Measurements from ENCODE around the gene DTNB. TPM values are rescaled to one million over a fixed set of nuclear protein-coding genes. Genes with fewer than 3 reads are reported as not detected.
A peak's percentile ranks its signal among the peaks of the same experiment; 100 is the strongest.
"Not testable (repeated sequence)": the region's sequence is repeated elsewhere in the genome, so short reads cannot be mapped to it uniquely, and the experiment has no call there.

The DTNB gene
- 25.8 and 30.5 TPM in 2 replicates for total RNA-seq

DNA sequence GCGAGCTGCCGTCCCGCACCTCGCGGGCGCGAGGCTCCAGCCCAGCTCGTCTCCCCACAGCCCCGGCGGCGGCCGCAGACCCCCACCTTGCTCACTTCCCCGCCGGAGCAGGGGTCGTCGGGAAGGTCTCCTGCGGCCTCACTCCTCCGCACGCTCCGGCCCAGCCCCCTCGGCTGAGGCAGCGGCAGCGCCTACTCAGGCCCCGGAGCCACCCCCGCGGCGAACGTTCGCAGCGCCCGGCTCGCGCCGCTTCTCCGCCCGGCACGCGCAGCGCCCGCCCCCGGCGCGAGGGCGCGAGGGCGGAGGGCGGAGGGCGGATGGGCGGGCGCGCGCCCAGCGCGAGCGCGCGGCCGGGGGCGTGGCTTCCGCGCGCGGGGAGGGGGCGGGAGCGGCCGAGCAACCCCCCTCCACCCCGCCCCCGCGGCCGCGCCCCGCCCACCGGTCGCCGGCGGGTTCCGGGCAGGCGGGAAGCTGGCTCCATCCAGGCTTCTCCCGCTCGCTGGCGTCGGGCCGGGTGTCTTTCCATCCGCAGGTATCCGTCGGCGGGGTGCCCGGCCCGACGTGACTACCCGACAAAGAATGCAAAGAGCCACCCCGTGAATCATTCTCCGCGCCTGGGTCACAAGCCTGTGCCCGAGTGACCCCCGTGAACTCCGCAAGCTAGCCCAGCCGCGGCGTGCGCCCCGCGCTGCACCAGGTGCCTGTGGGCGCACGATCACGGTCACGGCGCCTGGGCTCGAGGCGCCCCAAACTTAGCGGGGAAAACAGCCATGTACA, at the start of gene DTNB:
DTNB (minus strand) TSS at position 278 of the 777 bp plus-strand sequence. CDS start 20,917 bp downstream, outside the sequence.
- Mint-ChIP-seq H3K27ac (peak within 1 kb of the TSS; percentile 85), H3K36me3 (ENCODE audit: low read depth) (no peaks in the 10 kb centered on the region), H3K27me3 (peaks cover 24% of the 10 kb centered on the region), H3K4me3 (peak within 1 kb of the TSS; percentile 86), H3K9me3 (no peaks in the 10 kb centered on the region), H3K4me1 (peaks cover 27% of the 10 kb centered on the region)
- intact Hi-C loops (cut with micrococcal nuclease): loop anchor here (1.0 to 5.0 kb wide), 3 partner anchors 87 to 396 kb away; partner anchors contain the start of gene ASXL2
- peak; percentile 94 for DNase-seq

DNA sequence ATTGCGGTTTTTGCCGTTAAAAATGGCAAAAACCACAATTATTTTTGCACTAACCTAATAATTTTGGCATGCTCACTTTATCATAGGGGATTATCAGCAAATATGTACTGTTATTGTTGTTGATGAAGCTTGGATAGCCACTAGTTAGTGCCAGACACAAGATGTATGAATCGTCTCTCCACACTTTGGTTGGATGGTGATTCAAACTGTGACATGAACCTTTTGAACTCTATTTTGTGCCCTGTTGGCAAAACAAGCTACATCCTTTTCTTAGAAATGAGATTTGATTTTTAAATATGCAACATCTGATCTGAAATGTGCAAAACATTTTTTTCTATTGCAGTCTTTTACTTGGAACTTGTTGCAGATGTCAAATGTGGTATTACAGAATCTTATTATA, 48.8 kb upstream of the DTNB start:
- Mint-ChIP-seq H3K9me3 (no peaks in the 10 kb centered on the region), H3K27me3 (peaks cover 3% of the 10 kb centered on the region), H3K4me3 (no peak overlapping the region), H3K27ac (no peak overlapping the region), H3K4me1 (peaks cover 11% of the 10 kb centered on the region), H3K36me3 (ENCODE audit: low read depth) (no peaks in the 10 kb centered on the region)
- no peak for DNase-seq
- intact Hi-C loops (cut with micrococcal nuclease): no loop called here

DNA sequence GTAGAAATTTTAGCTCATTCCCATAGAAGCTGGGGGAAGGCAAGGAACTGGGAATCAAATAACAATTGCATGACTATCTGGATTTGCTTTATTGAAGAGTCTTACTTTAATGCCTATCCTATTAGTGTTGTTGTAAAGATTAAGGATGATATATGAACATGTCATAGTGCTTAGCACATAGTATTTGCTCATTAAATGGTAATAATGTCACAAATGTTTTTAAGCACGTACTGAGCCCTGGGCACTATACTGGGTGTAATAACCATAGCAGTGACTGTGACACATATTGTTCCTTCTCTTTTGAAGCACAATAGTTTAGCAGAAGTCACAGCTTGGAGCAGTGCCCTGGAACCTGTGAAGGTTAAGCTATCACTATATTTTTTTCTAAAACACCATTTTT, 47.2 kb upstream of the DTNB start:
- intact Hi-C loops (cut with micrococcal nuclease): no loop called here
- Mint-ChIP-seq H3K4me3 (no peak overlapping the region), H3K27ac (no peak overlapping the region), H3K36me3 (ENCODE audit: low read depth) (no peaks in the 10 kb centered on the region), H3K9me3 (no peaks in the 10 kb centered on the region), H3K27me3 (peaks cover 3% of the 10 kb centered on the region), H3K4me1 (peaks cover 8% of the 10 kb centered on the region)
- DNase-seq: no peak

DNA sequence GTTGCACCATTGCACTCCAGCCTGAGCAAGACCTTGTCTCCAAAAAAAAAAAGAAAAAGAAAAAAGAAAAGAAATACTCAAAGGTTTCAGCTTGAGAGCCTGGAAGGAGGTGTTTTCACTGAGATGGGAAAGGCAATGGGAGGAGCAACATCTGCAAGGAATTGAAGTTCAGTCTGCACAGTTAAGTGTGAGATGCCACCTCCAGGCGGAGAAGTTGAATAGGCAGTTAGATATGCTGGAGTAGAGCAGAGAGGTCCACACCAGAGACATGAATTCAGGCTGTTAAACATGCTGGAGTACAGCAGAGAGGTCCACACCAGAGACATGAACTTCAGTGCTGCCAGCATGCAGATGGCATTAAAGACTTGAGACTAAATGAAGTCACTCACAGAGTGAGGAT, 41.4 kb upstream of the DTNB start:
- no peak overlapping the region for H3K4me3 Mint-ChIP-seq
- no peak overlapping the region for H3K27ac Mint-ChIP-seq
- no peaks in the 10 kb centered on the region for H3K9me3 Mint-ChIP-seq
- no peak for DNase-seq
- intact Hi-C loops (cut with micrococcal nuclease): no loop called here
- peaks cover 11% of the 10 kb centered on the region for H3K27me3 Mint-ChIP-seq
- no peaks in the 10 kb centered on the region for H3K36me3 Mint-ChIP-seq (ENCODE audit: low read depth)
- peaks cover 12% of the 10 kb centered on the region for H3K4me1 Mint-ChIP-seq

DNA sequence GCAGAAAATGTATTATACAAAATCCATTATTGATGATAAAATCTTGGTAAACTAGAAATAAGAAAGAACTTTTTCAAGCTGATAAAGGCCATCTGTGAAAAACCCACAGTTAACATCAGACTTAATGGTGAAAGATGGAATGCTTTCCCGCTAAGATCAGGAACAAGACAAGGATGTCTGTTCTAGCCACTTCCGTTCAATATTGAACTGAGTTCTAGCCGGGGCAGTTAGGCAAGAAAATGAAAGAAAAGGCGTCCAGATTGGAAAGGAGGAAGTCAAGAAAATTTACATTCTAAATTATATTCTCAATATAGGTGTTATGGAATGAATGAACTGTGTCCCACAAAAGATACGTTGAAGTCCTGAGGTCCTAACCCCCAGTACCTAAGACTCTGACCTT, 39.1 kb upstream of the DTNB start:
- Mint-ChIP-seq H3K27ac (no peak overlapping the region), H3K36me3 (ENCODE audit: low read depth) (no peaks in the 10 kb centered on the region), H3K27me3 (peaks cover 14% of the 10 kb centered on the region), H3K4me3 (no peak overlapping the region), H3K4me1 (peaks cover 7% of the 10 kb centered on the region), H3K9me3 (no peaks in the 10 kb centered on the region)
- intact Hi-C loops (cut with micrococcal nuclease): no loop called here
- no peak for DNase-seq

DNA sequence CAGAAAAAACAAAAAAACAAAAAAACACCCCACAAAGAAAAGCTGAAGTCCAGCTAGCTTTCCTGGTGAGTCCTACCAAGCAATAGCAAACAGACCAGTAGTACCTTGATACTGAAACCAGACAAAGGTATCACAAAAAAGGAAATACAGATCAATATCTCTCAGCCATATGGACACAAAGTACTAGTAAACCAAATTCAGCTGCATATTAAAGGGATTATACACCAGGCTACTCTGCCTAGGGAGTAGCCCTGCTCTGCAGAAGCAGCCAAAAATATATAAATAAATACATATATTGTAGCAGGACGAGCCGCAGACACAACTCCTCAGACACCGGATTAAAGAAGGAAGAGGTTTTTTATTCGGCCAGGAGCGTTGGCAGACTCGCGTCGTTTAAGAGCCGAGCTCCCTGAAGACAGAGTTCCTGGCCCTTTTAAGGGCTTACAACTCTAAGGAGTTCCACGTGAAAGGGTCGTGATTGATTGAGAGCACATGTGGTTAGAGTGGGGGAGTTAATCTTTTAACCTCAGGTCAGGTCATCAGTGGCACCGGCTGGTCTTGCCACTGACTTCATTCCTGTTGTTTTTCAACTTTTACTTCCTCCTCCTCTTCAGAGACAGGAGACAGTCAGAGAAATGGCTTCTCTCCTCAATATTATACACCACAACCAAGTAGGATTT, 38.4 kb upstream of the DTNB start:
- no peaks in the 10 kb centered on the region for H3K9me3 Mint-ChIP-seq
- peaks cover 7% of the 10 kb centered on the region for H3K4me1 Mint-ChIP-seq
- peaks cover 14% of the 10 kb centered on the region for H3K27me3 Mint-ChIP-seq
- H3K4me3 Mint-ChIP-seq: peak overlapping the region; percentile 50
- peak overlapping the region; percentile 50 for H3K27ac Mint-ChIP-seq
- no peaks in the 10 kb centered on the region for H3K36me3 Mint-ChIP-seq (ENCODE audit: low read depth)
- DNase-seq: no peak
- intact Hi-C loops (cut with micrococcal nuclease): no loop called here

DNA sequence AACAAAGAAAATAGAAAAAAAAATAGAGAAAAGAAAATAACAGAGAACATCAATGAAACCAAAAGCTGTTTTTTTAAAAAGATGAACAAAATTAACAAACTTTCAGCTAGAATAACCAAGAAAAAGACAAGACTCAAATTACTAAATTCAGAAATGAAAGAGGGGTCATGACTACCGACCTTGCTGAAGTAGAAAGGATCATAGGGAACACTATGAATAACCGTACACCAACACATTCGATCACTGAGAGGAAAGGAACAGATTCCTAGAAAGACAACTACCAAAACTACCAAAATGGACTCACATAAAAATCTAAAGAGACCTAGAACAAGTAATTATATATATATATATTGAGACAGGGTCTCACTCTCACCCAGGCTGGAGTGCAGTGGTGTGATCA, 37.4 kb upstream of the DTNB start:
- no peaks in the 10 kb centered on the region for H3K9me3 Mint-ChIP-seq
- DNase-seq: no peak
- no peaks in the 10 kb centered on the region for H3K36me3 Mint-ChIP-seq (ENCODE audit: low read depth)
- no peak overlapping the region for H3K27ac Mint-ChIP-seq
- no peak overlapping the region for H3K4me3 Mint-ChIP-seq
- H3K27me3 Mint-ChIP-seq: peaks cover 14% of the 10 kb centered on the region
- intact Hi-C loops (cut with micrococcal nuclease): no loop called here
- H3K4me1 Mint-ChIP-seq: peaks cover 7% of the 10 kb centered on the region

DNA sequence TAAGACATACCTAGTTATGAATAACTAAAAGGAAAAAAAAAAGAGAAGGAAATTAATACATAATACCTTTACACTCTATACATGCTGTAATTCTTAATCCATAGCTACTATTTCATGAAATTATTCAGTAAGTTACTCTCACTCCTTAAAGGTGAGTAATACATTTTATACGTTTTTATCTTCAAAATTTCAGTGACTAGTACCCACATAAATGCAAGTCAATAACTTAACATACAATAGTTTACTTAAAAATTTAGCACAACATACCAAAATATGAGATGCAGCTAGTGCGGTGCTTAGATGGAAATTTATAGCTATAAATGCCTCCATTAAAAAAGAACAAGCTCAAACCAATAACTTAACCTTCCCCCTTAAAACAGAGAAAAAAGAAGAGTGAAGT, 36.0 kb upstream of the DTNB start:
- Mint-ChIP-seq H3K9me3 (no peaks in the 10 kb centered on the region), H3K36me3 (ENCODE audit: low read depth) (no peaks in the 10 kb centered on the region), H3K4me3 (no peak overlapping the region), H3K4me1 (peaks cover 7% of the 10 kb centered on the region), H3K27me3 (peaks cover 13% of the 10 kb centered on the region), H3K27ac (no peak overlapping the region)
- DNase-seq: no peak
- intact Hi-C loops (cut with micrococcal nuclease): no loop called here

DNA sequence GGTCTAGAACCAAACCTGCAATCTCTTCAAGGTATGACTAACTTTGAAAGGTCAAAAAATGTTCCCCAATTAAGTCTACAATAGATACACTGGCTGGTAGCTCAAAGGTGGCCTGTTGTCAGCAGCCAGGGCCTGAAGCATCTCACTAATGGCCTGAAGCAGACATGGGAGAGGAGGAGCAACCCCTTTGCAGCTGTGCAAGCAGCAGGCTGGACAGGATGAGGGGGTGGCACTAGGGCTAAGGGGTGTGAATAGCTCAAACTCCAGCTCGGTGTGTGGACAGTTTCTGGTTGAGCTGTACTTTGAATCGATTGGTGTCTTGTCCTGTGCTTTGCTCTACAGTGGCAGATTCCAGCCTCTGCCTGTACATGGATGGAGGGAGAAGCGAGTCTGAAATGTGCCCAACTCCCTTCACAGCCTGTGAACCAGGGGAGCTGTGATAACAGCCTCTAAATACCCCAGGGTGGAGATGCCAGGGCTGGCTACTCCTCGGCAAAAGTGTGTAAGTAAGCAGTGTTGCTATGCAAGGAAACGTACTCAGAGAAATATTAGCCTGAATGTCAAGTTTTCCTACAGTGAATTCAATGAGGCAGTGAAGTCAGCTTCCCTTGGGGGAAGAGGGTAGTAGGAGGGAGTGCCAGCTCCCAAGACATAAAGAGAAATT, 34.7 kb upstream of the DTNB start:
- Mint-ChIP-seq H3K4me1 (peaks cover 7% of the 10 kb centered on the region), H3K9me3 (no peaks in the 10 kb centered on the region), H3K27me3 (peaks cover 9% of the 10 kb centered on the region), H3K27ac (no peak overlapping the region), H3K4me3 (no peak overlapping the region), H3K36me3 (ENCODE audit: low read depth) (no peaks in the 10 kb centered on the region)
- no peak for DNase-seq
- intact Hi-C loops (cut with micrococcal nuclease): no loop called here

DNA sequence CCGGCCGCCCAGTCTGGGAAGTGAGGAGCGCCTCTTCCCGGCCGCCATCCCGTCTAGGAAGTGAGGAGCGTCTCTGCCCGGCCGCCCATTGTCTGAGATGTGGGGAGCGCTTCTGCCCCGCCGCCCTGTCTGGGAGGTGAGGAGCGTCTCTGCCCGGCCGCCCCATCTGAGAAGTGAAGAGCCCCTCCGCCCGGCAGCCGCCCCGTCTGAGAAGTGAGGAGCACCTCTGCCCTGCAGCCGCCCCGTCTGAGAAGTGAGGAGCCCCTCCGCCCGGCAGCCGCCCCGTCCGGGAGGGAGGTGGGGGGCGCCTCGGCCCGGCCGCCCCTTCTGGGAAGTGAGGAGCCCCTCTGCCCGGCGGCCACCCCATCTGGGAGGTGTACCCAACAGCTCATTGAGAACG, 32.2 kb upstream of the DTNB start:
- H3K36me3 Mint-ChIP-seq (ENCODE audit: low read depth); intact Hi-C loops (cut with micrococcal nuclease); H3K4me1 Mint-ChIP-seq; H3K9me3 Mint-ChIP-seq; H3K4me3 Mint-ChIP-seq; DNase-seq; H3K27ac Mint-ChIP-seq; H3K27me3 Mint-ChIP-seq: not testable (repeated sequence)

DNA sequence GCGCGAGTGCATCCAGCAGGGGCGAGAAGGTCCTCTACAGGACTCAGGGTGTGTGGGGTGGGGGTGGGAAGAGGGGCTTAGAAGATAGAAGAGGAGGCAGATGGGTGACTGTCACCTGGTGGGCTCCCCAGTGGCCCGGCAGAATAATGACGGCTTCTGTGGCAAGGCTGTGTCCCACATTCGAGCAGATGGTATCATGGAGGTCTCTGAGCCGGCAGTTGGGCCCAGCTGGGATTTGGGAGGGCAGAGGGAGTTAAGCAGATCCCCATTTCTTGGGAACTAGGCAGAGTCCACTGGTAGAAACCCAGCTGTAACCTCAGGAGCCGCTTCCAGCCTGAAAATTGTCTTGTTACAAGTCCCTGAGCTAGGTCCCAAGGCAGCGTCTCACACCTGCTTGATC, 28.4 kb upstream of the DTNB start:
- intact Hi-C loops (cut with micrococcal nuclease): no loop called here
- no peaks in the 10 kb centered on the region for H3K9me3 Mint-ChIP-seq
- H3K36me3 Mint-ChIP-seq (ENCODE audit: low read depth): no peaks in the 10 kb centered on the region
- peaks cover 3% of the 10 kb centered on the region for H3K4me1 Mint-ChIP-seq
- DNase-seq: no peak
- H3K4me3 Mint-ChIP-seq: no peak overlapping the region
- no peaks in the 10 kb centered on the region for H3K27me3 Mint-ChIP-seq
- no peak overlapping the region for H3K27ac Mint-ChIP-seq

DNA sequence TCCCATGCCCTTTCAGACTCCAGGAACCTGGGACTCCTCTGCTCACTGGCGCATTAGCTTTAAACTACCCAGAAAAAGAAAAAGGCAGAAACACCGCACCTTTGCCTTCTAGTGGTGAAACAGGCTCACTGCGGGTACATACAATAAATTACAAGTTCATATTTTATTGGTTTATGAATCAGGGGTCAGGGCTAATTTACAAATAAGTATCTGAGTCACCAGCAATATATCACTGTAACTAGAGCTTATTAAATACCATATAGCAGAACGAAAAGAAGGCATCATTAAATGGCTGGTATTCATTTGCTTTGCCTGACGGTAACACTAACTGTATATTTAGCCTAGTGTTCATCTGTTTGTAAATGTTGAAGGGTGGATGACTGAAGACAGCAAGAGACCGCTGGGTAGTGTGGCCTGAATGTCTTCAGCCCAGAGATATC, 26.9 kb upstream of the DTNB start:
- Mint-ChIP-seq H3K4me3 (no peak overlapping the region), H3K27me3 (peaks cover 2% of the 10 kb centered on the region), H3K36me3 (ENCODE audit: low read depth) (no peaks in the 10 kb centered on the region), H3K9me3 (no peaks in the 10 kb centered on the region), H3K4me1 (peaks cover 3% of the 10 kb centered on the region), H3K27ac (no peak overlapping the region)
- DNase-seq: peak; percentile 75
- intact Hi-C loops (cut with micrococcal nuclease): loop anchor here (1.0 kb wide), 1 partner anchor 93 kb away; no protein-coding TSS in a partner anchor

DNA sequence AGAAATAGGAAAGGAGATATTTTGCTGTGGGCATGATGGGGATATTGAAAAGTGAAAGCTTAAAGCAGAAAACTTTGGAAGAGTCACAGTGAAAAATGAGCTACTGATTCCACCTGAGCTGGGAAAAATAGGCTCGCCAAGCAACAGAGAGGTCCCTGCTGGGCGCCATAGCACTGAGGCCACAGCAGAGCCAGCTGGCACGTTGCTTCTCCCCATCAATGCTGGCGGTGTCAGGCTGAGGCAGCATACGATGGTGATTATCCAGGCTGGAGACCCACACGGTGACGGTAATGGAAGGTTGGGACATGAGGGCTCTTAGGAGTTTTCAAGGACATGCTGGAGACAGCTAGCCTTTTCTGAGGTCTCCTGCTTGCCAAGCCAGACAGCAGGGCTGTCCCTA, 25.8 kb upstream of the DTNB start:
- Mint-ChIP-seq H3K4me1 (peaks cover 3% of the 10 kb centered on the region), H3K27me3 (peaks cover 2% of the 10 kb centered on the region), H3K4me3 (no peak overlapping the region), H3K9me3 (no peaks in the 10 kb centered on the region), H3K36me3 (ENCODE audit: low read depth) (no peaks in the 10 kb centered on the region), H3K27ac (no peak overlapping the region)
- intact Hi-C loops (cut with micrococcal nuclease): no loop called here
- no peak for DNase-seq

DNA sequence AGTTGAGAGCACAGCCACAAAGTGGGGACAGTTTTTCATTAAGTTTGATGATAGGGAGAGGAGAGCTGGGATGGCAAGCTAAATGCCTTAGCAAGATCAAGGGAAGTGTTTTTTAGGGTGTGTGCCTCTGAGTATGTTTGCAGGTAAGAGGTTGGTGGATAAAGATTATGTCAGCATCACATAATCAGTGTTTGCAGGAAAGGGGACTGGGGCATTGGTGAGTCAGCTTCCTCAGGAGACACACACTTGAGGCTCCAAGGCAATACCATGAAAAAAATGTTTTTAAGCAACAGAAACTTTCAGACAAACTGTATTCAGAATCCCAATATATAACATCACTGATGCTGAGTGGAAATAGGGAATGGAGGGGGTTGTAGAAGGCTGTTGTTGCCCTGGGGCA, 25.4 kb upstream of the DTNB start:
- no peak overlapping the region for H3K27ac Mint-ChIP-seq
- no peak overlapping the region for H3K4me3 Mint-ChIP-seq
- H3K36me3 Mint-ChIP-seq (ENCODE audit: low read depth): no peaks in the 10 kb centered on the region
- intact Hi-C loops (cut with micrococcal nuclease): no loop called here
- H3K4me1 Mint-ChIP-seq: peaks cover 3% of the 10 kb centered on the region
- H3K27me3 Mint-ChIP-seq: peaks cover 2% of the 10 kb centered on the region
- peak; percentile 63 for DNase-seq
- H3K9me3 Mint-ChIP-seq: no peaks in the 10 kb centered on the region

All from activated CD4-positive, alpha-beta T cell treated with anti-CD3 and anti-CD28 coated beads, Interleukin-2, amount 10 ng/mL, durations not matched to agents 24 days and 14 days (primary cell).